ENCODE measurements around the gene SEC14L3.

Gene SEC14L3

DNA sequence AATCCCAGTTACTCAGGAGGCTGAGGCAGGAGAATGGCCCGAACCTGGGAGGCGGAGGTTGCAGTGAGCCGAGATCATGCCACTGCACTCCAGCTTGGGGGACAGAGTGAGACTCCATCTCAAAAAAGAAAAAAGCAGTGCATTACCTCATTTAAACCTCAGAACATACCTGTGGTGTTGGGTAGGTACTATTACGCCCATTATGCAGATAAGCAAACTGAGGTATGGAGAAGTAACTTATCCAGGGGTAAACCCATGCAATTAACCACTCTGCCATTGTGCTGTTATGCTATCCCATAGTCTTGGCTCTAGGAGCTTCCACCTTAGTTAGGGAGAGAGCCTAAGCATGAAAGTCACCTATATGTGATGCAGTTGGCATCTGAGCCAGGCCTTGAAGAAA lies 2.3 kb upstream of the SEC14L3 start:
- no peak for DNase-seq (ENCODE audit: low read depth in 1 of 2, low spot score in 1 of 2)
- TF ChIP-seq, protein P1, sequence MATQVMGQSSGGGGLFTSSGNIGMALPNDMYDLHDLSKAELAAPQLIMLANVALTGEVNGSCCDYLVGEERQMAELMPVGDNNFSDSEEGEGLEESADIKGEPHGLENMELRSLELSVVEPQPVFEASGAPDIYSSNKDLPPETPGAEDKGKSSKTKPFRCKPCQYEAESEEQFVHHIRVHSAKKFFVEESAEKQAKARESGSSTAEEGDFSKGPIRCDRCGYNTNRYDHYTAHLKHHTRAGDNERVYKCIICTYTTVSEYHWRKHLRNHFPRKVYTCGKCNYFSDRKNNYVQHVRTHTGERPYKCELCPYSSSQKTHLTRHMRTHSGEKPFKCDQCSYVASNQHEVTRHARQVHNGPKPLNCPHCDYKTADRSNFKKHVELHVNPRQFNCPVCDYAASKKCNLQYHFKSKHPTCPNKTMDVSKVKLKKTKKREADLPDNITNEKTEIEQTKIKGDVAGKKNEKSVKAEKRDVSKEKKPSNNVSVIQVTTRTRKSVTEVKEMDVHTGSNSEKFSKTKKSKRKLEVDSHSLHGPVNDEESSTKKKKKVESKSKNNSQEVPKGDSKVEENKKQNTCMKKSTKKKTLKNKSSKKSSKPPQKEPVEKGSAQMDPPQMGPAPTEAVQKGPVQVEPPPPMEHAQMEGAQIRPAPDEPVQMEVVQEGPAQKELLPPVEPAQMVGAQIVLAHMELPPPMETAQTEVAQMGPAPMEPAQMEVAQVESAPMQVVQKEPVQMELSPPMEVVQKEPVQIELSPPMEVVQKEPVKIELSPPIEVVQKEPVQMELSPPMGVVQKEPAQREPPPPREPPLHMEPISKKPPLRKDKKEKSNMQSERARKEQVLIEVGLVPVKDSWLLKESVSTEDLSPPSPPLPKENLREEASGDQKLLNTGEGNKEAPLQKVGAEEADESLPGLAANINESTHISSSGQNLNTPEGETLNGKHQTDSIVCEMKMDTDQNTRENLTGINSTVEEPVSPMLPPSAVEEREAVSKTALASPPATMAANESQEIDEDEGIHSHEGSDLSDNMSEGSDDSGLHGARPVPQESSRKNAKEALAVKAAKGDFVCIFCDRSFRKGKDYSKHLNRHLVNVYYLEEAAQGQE (IDR thresholded peaks at IDR 0.05; ENCODE audit: insufficient replicate concordance, low read depth): no peak
- TF ChIP-seq SPI1 (IDR thresholded peaks at IDR 0.05; ENCODE audit: borderline replicate concordance, low read depth): no peak
- TF ChIP-seq GABPA (IDR thresholded peaks at IDR 0.05; ENCODE audit: low read depth): no peak
- TF ChIP-seq POLR2AphosphoS5 (IDR thresholded peaks at IDR 0.05; ENCODE audit: low read depth): no peak
- TF ChIP-seq, protein P2, sequence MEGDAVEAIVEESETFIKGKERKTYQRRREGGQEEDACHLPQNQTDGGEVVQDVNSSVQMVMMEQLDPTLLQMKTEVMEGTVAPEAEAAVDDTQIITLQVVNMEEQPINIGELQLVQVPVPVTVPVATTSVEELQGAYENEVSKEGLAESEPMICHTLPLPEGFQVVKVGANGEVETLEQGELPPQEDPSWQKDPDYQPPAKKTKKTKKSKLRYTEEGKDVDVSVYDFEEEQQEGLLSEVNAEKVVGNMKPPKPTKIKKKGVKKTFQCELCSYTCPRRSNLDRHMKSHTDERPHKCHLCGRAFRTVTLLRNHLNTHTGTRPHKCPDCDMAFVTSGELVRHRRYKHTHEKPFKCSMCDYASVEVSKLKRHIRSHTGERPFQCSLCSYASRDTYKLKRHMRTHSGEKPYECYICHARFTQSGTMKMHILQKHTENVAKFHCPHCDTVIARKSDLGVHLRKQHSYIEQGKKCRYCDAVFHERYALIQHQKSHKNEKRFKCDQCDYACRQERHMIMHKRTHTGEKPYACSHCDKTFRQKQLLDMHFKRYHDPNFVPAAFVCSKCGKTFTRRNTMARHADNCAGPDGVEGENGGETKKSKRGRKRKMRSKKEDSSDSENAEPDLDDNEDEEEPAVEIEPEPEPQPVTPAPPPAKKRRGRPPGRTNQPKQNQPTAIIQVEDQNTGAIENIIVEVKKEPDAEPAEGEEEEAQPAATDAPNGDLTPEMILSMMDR (IDR thresholded peaks at IDR 0.05; ENCODE audit: insufficient read depth, low read length): no peak
- H3K27ac ChIP-seq (replicated peaks): no peak overlapping the region
- peaks cover 13% of the 10 kb centered on the region for H3K27me3 ChIP-seq (ENCODE audit: insufficient read depth, poor library complexity, severe bottlenecking)
- H3K4me3 ChIP-seq (replicated peaks; ENCODE audit: insufficient read depth, low read length): no peak overlapping the region

GRCh38 chr22:30472994-30473720 lies 1.3 kb upstream of the SEC14L3 start:
- no peak overlapping the region for H3K4me3 ChIP-seq (replicated peaks; ENCODE audit: insufficient read depth, low read length)

GRCh38 chr22:30470655-30471054 lies 1.2 kb downstream of the SEC14L3 start:
- TF ChIP-seq GABPA (IDR thresholded peaks at IDR 0.05; ENCODE audit: low read depth) (no peak), SPI1 (IDR thresholded peaks at IDR 0.05; ENCODE audit: borderline replicate concordance, low read depth) (no peak), POLR2AphosphoS5 (IDR thresholded peaks at IDR 0.05; ENCODE audit: low read depth) (no peak)
- TF ChIP-seq, protein P1 (IDR thresholded peaks at IDR 0.05; ENCODE audit: insufficient replicate concordance, low read depth): no peak
- TF ChIP-seq, protein P2 (IDR thresholded peaks at IDR 0.05; ENCODE audit: insufficient read depth, low read length): no peak
- peaks cover 4% of the 10 kb centered on the region for H3K27me3 ChIP-seq (ENCODE audit: insufficient read depth, poor library complexity, severe bottlenecking)
- H3K4me3 ChIP-seq (replicated peaks; ENCODE audit: insufficient read depth, low read length): no peak overlapping the region
- DNase-seq (ENCODE audit: low read depth in 1 of 2, low spot score in 1 of 2): no peak
- no peak overlapping the region for H3K27ac ChIP-seq (replicated peaks)

More at GRCh38 chr22:30472994-30473720, 1.3 kb upstream of the SEC14L3 start:
- no peak for DNase-seq (ENCODE audit: low read depth in 1 of 2, low spot score in 1 of 2)
- Histone ChIP-seq H3K27ac (replicated peaks) (no peak overlapping the region), H3K27me3 (ENCODE audit: insufficient read depth, poor library complexity, severe bottlenecking) (peaks cover 11% of the 10 kb centered on the region)
- TF ChIP-seq SPI1 (IDR thresholded peaks at IDR 0.05; ENCODE audit: borderline replicate concordance, low read depth) (no peak), GABPA (IDR thresholded peaks at IDR 0.05; ENCODE audit: low read depth) (no peak), POLR2AphosphoS5 (IDR thresholded peaks at IDR 0.05; ENCODE audit: low read depth) (no peak)
- TF ChIP-seq, protein P1 (IDR thresholded peaks at IDR 0.05; ENCODE audit: insufficient replicate concordance, low read depth): no peak
- TF ChIP-seq, protein P2 (IDR thresholded peaks at IDR 0.05; ENCODE audit: insufficient read depth, low read length): no peak

Data from HL-60 (cell line).